Colon (tissue), 2 donors: Measurements from ENCODE around the gene GUK1.

Experiments
- FAIRE-seq: peaks from 2 replicates; lab custom pipeline; 2012; peaks lifted over from hg19 to GRCh38; lab: Jason Lieb, UNC
- donor health status: control.
- donor health status: control.

The GUK1 gene, protein sequence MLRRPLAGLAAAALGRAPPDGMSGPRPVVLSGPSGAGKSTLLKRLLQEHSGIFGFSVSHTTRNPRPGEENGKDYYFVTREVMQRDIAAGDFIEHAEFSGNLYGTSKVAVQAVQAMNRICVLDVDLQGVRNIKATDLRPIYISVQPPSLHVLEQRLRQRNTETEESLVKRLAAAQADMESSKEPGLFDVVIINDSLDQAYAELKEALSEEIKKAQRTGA

DNA sequence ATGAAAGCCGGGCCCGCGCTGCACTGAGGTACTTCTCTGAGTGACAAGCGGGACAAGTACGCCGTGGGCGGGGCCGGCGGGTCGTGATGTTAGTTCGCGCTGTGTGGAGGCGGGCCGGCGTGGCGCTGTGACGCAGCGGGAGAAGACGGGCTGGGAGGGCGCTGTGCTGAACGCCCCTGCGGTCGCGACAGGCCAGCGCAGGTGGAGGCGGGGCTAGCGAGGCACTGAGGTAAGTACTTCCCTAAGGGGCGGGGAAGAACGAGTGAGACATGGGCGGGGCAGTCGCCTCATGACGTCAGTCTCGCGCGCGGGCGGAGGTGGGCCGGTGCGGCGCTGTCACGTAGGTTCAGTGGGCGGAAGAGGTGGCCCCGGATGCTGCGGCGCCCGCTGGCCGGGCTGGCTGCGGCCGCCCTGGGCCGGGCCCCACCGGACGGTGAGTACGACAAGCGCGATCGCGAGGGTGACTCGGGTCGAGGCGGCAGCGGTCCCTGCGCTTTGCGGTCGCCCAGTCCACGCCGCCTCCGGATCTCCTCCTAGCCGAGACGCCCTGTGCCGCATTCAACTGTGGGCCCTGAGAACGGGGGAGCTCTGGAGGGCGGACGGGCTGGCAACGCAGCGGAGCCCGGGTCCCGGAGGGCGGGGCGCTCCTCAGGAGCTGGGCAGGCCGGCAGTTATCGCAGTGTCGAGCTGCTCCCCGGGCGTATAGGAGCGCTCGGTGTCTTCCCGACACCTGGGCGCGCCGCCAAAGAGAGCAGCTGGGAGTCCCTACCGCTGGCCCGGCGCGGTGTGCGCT is at the start of gene GUK1:
Gene GUK1 (plus strand): TSS at position 349 of the 793 bp plus-strand sequence. CDS start 24 bp downstream, at position 373.
- no peak for FAIRE-seq

DNA sequence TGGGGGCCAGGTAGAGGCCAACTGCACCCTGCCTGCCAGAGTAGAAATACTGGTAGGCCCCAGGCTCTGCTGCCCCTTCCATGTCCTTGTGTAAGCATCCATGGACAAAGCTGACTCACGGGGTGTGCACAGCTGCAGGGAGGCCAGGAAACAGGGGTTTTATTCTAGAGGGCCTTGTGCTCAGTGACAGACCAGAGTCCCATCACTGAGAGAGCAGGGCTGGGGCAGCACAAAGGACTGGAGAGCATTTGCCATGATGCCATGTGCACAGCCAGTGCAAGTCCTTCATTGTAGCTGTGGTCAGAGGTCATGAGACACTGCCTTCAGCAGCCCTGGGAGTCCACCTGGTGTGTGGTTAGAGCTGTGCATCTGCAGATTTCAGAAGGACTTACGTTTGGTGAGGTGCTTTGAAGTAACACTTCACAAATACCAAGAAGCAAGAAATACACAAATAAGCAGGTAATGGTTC is 49.4 kb upstream of the GUK1 start:
- no peak for FAIRE-seq

DNA sequence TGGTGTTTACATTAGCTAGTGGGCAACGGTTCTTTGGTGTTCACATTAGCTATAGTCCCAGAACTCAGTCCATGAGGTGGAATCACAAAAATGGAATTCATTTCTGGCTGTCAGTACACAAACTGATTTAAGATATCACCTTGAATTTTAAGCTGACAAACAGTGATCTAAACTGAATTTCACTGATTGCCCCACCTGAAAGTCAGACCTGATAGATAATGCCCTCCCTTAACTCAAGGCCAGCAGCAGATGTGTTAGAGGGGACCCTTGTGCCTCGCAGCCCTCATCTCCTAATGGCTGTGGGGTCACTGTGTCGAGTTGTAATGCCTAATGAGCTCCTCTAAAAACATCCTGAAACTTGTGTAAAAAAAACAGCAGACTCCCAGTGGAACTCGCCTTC is 49.0 kb upstream of the GUK1 start:
- FAIRE-seq, result no peak

DNA sequence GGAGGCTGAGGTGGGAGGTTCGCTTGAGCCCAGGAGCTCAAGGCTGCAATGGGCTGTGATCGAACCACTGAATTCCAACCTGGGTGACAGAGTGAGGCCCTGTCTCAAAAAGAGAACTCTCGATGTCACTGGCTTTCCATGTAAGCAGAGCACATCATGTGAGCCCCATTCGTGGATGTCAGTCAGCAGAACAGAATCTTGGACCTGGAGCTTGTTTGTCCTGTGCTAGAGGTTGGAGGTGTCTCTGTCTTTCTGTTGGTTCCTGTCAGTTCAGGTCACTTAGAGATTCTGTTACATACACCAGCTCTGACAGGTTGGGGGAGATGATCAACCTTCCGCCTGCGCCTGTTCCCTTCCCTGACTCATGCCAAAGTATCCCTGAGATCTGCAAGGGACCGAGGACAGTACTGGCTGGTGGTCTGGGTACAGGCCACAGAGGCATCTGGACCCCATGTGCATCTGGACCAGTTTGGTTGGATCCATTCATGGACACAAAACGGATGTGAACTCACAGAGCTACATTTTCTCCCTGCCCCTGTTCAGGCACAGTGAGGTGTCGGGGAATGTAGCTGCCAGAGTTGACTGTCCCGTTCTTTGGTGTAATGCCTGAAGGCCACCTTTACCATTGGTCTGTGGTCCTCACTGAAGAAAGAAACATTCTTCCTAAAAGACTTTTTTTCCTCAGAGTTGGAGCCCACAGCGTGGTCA is 47.6 kb upstream of the GUK1 start:
- no peak for FAIRE-seq

DNA sequence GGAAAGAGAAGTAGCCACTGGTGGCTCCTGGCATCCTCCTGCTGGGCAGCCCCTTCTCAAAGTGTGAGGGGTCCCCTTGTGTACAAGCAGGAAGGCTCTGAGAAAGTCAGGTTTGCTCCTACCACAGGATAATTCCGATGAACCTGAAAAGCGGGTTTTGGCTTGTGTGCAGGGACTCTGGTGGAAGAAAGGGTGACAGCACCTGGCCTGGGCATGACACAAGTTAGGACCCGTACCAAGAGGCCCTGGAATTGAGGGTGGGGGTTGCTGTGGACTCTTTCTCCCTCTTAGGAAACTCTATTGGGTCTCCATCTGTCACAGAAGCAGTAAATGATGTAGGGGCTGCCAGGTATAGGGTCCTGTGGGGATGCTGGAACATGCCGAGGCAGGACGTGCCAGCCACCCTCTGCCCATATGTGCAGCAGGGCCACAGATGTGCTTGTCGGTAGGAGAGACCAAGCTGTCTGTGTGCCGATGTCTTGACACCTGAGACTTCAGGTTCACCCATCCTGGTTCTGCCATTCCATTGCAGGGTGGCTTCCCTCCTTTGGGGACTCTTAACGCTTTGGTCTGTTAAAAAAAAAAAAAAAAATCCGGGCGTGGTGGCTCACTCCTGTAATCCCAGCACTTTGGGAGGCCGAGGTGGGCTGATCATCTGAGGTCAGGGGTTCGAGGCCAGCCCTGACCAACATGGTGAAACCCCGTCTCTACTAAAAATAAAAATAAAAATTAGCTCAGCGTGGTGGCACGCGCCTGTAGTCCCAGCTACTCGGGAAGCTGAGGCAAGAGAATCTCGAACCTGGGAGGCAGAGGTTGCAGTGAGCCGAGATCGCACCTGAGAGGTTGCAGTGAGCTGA is 46.8 kb upstream of the GUK1 start:
- FAIRE-seq, result no peak

DNA sequence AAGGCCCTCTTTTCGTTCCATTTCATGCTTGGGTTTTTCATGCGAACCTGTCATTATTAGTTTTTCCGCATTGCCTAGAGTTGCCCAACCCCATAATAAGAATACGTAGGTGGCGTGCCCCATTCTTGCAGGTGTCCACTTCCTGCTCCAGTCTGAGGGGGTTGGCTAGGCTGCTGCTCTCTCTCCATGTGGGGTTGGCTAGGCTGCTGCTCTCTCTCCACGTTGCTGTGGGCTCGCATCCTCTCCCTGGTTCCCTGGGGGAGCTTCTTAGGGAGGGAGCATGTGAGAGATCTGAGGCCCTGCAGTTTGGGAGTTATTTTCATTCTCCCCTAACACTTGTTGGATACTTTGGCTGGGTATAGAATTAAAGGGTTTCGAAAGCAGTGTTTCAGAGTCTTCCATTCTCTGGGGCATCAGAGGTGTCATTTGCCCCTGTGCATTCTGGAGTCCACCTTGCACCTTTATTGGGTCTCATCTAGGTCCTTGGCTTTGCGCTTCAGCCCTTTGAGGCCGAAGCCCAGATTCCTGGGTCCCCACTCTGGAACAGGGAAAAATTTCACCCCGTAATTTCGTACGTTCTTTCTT is 45.6 kb upstream of the GUK1 start:
- FAIRE-seq, result no peak

DNA sequence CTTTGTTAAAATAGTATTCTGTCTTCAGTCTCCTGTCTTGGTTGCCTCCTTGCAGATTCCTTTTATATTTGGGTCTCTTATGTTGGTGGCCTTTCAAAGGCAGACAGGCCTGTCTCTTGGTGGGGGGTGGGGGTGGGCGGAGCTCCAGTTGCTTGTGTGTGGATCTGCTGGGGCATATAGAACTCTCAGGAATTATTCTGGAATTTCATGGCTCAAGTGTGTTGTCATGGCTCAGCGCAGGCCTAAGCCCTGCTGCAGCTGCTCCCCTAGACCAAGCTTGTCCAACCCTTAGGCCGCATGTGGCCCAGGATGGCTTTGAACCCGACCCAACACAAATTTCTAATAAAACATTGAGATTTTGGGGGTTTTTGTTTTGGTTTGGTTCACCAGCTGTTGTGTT is 44.9 kb upstream of the GUK1 start:
- no peak for FAIRE-seq

DNA sequence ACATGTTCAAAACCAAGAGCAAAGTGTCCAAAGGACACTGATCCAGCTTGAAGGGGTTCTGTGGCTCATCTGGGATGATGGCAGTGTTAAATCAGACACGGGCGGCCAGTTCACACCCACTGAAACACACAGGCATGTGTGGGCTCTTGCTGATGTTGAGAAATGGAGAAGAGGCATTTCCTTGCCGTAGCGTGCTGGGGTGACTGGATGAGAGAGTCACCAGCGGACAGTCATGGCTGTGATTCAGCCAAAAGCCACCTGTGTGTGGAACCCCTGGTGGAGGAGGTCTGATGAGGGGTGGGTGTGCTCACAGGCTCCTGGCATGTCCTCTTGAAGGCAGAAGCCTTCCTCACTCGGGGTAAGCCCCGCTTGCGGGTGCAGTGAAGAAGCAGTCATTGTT is 44.1 kb upstream of the GUK1 start:
- no peak for FAIRE-seq

DNA sequence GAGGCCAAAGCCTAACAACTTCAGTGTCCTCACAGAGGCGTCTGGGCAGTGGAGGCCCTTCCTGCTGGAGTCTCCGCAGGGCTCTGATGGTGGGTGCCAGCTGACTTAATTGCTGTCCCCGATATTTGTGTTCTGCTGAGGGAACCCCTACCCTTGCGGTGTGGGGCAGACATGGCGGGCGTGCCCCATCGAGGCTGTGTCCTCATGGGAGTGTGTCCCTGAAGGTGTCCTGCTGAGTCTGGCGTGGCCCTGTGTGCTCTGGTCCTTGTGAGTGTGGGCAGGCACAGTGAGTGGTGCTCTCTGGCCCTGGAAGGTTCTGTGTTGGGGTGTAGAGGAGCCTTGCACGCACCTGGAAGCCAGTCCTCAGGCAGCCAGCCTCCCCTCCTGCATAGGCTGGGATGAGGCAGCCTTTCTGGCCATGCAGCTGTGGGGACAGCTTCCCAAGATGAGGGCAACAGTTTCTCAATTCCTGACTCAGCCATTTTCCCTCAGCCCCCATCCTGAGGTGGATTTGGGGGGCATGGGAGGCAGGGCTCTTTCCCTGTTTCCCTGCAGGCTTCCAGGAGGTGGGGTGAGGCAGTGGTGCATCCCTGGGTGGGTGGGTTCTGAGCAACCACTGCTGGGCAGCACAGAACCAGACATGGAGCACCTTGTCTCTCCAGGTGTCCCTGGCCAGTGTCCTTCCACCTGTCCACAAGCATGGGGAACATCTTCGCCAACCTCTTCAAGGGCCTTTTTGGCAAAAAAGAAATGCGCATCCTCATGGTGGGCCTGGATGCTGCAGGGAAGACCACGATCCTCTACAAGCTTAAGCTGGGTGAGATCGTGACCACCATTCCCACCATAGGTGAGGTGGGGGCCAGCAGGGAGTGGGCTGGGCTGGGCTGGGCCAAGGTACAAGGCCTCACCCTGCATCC is 43.4 kb upstream of the GUK1 start:
- no peak for FAIRE-seq

DNA sequence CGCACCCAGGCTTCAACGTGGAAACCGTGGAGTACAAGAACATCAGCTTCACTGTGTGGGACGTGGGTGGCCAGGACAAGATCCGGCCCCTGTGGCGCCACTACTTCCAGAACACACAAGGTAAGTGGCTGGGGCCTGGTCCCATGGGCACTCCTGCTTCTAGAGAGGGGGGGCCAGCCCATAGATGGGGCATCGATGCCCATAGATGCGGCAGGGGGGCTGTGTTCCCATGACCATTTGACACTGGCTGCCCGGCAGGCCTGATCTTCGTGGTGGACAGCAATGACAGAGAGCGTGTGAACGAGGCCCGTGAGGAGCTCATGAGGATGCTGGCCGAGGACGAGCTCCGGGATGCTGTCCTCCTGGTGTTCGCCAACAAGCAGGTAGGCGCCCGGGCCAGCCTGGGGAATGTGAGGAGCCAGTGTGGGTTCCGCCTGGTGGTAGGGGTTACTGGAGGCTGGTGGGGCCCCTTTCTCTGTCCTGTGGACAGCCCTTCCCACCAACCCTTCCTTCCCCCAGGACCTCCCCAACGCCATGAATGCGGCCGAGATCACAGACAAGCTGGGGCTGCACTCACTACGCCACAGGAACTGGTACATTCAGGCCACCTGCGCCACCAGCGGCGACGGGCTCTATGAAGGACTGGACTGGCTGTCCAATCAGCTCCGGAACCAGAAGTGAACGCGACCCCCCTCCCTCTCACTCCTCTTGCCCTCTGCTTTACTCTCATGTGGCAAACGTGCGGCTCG is 42.6 kb upstream of the GUK1 start:
- FAIRE-seq, result no peak

DNA sequence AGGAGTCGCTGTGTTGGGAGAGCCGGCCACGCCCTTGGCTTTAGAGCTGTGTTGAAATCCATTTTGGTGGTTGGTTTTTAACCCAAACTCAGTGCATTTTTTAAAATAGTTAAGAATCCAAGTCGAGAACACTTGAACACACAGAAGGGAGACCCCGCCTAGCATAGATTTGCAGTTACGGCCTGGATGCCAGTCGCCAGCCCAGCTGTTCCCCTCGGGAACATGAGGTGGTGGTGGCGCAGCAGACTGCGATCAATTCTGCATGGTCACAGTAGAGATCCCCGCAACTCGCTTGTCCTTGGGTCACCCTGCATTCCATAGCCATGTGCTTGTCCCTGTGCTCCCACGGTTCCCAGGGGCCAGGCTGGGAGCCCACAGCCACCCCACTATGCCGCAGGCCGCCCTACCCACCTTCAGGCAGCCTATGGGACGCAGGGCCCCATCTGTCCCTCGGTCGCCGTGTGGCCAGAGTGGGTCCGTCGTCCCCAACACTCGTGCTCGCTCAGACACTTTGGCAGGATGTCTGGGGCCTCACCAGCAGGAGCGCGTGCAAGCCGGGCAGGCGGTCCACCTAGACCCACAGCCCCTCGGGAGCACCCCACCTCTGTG is 41.7 kb upstream of the GUK1 start:
- FAIRE-seq, result no peak

DNA sequence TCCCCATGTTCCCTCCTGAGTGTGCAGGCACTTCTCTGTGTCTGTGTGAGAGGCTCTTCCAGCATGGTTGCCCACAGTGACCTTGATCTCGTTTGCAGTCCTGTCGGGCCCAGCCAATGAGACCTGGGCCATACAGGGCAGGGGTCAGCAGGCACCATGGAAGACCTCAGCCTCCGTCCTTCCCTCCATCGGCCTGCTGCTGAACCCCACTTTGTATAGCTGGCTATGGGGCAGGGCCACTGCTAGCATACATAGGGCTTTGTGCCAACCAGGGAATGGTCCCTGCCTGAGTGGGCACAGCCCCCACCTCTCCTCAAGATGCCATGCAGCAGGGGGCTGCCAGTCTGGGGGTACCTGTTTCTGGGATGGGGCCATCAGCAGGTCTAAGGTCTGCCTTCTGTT is 40.7 kb upstream of the GUK1 start:
- FAIRE-seq, result no peak

DNA sequence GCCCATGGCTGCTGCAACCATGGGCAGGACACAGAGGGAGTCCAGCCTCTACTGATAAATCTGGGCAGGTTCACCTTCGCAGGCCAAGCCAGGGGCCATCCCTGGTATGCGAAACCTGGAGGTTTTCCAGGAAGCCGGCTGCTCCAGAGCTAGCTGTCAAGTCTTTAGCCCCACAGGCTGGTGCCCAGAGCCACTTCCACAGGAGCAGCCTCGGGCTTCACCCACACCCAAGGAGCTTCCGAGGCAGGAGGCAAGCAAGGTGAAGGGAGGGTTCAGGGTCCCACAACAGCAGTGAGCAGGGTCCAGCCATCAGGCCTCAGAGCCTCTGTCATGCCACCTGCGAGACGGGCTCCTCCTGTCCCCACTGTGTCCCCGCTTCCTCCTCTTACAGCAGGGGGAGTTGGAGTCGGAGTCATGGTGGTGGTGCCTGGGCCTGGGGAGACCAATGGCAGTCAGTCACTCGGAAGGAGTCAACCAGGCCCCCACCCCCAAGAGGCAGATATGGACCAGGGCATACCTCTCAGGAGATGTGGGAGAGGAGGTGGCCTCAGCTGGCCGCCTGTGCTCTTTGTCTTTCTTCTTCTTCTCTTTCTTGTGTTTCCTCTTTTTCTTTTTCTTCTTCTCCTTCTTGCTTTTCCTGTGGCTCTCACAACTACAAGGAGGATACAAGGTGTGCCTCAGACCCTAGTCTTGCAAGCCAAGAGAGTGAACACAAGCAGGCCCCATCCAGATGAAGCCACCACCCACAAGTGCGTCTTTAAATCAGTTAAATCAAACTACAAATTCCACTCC is 39.1 kb upstream of the GUK1 start:
- FAIRE-seq, result no peak

DNA sequence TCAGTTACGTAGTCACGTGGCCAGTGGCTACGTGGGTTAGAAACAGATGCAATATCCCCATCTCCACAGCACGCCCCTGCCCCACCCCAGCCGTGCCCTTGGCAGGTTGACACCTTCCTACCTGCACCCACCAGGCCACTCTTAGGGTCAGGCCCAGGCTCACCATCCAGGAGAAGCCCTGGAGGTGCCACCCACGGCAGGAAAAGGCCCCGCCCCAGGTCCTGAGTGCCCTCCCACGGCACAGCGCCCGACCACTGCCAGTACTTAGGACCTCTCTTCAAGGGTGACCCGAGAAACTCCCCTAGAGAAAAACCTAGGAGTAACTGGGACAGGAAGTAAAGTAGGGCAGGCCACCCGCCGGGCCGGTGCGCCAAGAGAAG is 38.5 kb upstream of the GUK1 start:
- no peak for FAIRE-seq

DNA sequence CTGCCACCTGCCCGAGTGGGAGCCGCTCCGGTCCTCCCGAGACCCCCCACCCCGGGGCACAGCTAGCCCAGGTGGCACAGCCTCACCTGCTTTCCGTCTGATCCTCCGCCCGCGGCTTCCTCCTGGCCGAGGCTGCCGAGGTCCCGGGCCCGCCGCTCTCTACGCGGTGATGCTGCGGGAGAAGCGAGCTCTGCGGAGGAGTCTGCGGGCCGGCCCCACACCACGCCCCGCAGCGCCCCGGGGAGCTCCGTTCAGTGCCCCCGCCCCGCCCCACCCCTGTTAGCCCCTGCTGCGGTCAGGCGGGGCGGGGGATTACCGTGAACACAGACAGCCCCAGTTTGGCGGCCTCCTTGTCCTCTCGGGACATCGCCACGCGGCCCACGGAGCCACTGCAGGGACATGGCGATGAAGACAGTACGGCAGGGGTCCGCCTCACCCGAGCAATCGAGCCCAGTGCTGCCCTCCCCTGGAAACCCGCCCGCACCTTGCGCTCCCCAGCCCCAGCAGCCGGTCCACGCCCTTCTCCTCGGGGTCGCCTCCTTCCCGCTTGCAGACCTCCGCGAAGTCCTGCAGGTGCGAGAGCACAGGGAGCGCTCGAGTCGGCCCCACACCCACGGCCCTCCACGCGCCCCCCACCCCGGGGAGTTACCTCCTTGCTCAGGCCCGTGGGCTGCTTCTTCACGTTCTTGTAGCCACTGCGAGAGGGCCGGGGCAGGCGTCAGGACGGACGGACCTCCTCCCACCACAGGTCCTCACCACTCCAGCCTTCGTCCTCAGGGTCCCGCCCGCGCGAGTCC is 37.9 kb upstream of the GUK1 start:
- no peak for FAIRE-seq

DNA sequence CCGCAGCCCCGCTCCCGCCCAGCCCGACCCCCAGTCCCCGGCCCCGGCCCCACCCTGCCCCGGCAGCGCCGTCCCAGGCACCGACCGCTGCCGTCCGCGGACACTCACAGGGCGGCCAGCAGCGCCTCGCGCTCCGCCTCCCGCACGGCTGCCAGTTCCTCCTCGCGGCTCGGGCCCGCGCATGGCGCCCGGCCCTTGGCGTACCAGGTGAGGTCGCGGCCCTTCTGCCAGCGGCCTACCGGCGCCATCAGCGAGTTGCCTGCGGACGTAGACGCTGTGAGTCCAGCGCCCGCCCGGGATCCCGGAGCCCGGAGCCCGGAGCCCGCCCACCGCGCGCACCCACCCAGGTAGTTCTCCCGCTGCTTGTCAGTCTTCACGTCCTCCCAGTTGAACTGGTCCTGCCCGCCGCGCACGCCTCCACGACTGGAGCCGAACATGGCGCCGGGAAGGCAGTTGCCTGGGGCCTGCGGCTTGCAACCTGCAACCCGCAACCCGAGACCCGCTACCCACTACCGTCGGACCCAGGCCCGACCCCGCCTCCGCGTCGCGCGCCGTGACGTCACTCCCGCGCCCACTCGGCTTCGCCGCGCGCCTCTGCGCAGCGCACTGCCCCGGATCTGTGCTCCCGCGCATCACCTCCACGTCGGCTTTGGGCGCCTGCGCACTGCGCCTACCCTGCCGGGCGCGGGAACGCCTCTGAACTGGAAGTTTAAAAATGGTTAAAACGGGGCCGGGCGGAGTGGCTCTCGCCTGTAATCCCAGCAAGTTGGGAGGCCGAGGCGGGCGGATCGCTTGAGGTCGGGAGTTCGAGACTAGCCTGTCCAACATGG is 37.1 kb upstream of the GUK1 start, which contains the start of gene C1orf35:
Gene C1orf35 (minus strand): TSS at position 535 of the 830 bp plus-strand sequence. CDS start 98 bp downstream, at position 437.
- FAIRE-seq, result no peak
